Hindlimb muscle (tissue), 1 donor: ENCODE data around the gene CMTM5. TPM values are rescaled to one million over a fixed set of nuclear protein-coding genes. Genes with fewer than 3 reads are reported as not detected.
"Not testable (repeated sequence)": the region's sequence is repeated elsewhere in the genome, so short reads cannot be mapped to it uniquely, and the experiment has no call there.

Source experiments
- DNase-seq: peaks from one replicate; pipeline ENCODE4 v3.0.0-alpha.2; 2013
- polyA plus RNA-seq: library from polyadenylated mRNA; unstranded; fragments of 120-200 nt; gene quantifications from one replicate; pipeline ENCODE4 v1.2.1, GENCODE V29; 2013; ENCODE audit not compliant: insufficient read length

CMTM5 gene
- polyA plus RNA-seq, 1 donor = 1.6 TPM

DNA sequence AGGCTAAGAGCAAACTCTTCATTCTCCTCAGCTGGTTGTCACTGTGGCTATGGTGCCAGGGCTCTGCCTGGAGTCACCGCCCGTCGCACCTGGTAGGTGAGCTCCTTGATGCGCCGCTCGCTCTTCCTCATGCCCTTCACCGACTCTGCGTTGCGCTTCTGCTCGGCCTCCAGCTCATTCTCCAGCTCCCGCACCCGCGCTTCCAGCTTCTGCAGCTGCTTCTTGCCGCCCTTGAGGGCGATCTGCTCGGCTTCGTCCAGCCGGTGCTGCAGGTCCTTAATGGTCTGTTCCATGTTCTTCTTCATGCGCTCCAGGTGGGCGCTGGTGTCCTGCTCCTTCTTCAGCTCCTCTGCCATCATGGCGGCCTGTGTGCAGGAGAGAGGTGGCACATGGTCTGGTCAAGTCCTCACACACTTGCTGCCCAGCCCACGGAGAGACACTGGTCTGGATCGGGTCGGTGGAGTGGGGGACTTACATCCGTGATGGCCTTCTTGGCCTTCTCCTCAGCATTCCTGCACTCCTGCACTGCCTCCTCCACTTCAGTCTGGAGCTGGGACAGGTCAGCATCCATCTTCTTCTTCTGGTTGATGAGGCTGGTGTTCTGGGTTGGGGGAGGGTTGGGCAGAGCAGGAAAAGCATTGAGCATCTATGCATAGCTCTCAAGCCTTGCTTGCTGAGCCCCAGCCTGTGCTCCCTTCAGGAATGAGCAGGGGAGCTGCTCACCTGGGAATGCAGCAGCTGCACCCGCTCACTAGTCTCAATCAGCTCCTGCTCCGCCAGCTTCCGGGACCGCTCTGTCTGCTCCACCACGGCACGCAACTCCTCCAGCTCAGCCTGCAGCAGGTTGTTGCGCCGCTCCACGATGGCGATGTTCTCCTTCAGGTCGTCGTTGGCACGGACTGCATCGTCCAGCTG, 38.3 kb downstream of the CMTM5 start:
- DNase-seq = no peak

DNA sequence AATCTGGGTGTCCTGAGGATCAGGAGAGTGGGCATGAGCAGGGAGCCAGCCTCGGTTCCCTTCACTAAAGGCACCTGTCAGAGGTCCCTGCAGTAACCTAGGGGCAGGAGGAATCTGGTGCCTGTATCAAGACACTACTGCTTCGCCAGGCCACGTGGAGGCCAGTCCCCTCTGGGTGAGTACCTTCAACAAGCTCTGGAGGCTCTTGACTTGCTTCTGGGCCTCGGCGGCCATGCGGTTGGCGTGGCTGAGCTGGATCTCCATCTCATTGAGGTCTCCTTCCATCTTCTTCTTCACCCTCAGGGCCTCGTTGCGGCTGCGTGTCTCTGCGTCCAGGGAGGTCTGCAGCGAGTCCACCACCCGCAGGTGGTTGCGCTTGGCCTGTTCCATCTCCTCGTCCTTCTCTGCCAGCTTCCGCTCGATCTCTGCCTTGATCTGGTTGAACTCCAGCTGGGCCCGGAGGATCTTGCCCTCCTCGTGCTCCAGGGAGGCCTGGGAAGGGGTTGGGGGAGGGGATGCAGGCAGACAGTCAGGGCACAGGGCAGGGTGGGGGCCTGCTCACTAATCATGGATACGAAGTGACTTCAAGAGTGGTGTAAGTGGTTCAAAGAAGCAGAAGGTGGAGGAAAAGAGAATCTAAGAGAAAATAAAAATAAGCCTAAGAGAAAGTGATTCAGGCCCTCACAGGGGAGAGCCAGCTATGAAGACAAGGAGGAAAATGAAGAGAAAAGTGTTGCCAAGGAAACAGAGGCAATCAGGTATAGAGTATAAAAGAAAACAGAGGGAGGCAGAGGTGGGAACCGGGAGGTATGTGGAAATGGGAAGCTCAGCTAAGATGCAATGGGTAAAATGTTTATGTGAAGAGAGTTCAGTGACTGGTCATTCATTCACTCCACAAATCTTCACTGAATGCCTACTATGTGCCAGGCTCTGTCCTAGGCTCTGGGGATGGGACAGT, 39.3 kb downstream of the CMTM5 start:
- DNase-seq = no peak

DNA sequence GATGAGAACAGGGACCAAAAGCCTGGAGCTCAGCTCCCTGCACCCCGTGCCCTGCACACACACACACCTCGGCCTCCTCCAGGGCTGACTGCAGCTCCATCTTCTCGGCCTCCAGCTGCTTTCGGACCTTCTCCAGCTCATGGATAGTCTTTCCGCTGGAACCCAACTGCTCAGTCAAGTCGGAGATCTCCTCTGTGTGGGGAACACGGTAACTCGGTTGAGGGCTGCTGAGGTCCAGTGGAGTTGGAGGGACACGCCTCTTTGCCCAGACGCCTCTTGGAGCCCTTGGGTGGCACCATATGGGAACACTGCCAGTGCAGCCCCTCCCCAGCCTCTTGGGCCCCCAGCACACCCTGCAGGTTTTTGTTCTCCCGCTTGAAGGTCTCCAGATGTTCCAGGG, 40.0 kb downstream of the CMTM5 start:
- no peak for DNase-seq

DNA sequence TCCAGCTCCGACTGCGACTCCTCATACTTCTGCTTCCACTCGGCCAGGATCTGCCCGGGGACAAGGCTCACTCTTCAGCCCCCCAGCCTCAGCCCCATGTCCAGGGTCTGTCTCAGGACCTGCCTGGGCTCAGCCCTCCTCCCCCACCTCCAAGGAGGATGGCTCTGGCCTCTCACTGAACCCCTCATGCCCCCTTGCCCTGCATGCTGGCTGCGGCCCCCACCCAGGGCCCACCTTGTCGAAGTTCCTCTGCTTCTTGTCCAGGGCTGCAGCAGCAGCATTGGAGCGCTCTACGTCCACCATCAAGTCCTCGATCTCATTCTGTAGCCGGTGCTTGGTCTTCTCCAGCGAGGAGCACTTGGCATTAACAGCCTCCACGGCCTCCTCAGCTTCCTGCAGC, 40.4 kb downstream of the CMTM5 start:
- not testable (repeated sequence) for DNase-seq

DNA sequence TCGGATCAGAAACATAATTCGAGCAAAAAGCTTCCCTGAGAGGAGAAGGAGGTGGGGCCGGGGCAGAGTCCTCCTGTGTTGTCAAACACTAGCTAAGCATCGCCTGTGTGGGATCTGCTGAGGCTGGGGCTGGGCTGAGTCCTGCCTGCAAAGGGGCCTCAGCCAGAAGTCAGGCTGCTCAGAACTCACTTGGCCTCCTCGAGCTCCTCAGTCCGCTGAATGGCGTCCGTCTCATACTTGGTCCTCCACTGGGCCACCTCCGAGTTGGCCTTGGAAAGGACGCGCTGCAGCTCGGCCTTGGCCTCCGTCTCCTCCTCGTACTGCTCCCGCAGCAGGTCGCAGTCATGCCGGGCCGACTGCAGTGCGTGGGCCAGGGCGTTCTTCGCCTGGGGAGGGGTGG, 41.2 kb downstream of the CMTM5 start:
- no peak for DNase-seq

DNA sequence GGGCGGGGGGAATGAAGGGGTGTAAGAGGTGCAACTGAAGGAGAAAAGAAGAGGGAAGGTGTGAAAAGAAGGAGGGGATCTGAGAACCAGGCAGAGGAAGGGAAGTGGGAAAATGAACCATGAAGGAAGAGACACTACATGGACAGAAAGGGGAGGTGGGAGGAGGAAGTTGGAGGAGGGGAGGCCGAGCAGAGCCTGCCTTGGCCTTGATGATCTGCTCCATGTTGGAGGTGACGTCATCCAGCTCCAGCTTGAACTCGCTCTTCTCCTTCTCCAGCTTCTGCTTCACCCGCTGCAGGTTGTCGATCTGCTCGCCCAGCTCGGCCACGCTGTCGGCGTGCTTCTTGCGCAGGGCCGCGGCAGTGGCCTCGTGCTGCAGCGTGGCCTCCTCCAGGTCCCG, 42.8 kb downstream of the CMTM5 start:
- not testable (repeated sequence) for DNase-seq

DNA sequence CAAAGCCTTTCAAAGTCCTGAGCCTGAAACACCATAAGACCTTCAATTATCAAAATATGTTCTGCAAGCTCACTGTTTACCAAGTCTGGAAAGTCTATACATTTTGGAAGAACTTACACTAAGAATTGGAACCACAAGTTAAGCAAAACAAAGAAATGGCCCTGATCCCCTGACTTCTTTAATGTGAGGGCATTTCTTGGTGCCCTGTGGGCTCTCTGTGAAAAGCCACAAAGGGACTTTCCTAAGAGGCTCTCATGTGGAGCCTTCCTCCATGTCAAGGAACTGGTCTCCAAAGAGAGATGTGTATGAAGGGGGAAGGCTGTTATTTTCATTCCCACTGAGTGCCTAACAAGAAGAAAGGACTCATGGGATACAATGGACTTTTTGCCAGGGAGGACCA, 44.7 kb downstream of the CMTM5 start:
- DNase-seq = no peak

DNA sequence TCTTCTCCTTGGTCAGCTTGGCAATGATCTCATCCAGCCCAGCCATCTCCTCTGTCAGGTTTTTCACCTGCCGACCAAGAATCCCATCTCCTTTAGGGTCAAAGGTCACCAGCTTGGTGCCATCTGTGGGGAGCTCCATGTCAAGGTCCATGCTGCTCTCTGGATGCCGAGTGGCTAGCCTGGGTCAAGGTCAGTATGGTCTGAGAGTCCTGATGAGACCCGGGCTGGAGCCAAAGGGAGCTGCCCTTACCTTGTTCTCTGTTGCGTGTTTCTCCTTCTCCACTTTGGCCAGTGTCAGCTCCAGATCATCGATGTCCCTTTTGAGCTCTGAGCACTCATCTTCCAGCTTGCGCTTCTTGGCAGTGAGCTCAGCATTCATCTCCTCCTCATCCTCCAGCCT, 46.8 kb downstream of the CMTM5 start:
- no peak for DNase-seq

DNA sequence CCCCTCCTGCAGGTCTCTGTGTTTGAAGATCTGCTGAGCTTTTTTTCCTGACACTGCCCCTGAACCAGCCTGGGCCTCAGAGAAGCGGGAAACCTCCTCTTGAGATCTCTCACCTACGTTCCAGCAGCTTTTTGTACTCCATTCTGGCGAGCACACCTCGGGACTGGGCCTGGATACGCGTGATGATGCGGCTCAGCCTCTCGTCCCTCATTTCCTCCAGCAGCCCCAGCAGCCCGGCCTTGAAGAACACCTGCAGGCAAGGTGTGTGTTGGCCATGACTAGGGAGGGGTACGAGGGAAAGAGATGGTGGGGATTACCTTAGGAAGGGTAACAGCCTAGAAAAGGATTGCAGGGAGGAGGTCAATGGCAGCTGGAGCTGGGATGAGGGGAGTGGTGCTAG, 48.3 kb downstream of the CMTM5 start:
- DNase-seq = no peak

DNA sequence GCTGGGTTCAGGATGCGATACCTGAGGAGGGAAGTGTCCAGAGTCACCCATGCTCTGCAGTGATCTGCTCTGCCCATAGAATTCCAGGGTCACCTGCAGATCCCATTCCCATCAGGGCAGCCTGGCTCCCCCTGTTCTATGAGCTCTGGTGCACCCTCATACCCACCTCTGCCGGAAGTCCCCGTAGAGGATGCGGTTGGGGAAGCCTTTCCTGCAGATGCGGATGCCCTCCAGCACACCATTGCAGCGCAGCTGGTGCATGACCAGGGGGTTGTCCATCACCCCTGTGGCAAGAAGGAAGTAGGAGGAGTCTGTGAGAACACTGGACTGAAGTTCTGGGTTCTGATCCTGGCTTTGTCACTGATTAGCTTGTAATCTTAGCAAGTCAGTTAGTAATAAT, 49.0 kb downstream of the CMTM5 start:
- DNase-seq = not testable (repeated sequence)

DNA sequence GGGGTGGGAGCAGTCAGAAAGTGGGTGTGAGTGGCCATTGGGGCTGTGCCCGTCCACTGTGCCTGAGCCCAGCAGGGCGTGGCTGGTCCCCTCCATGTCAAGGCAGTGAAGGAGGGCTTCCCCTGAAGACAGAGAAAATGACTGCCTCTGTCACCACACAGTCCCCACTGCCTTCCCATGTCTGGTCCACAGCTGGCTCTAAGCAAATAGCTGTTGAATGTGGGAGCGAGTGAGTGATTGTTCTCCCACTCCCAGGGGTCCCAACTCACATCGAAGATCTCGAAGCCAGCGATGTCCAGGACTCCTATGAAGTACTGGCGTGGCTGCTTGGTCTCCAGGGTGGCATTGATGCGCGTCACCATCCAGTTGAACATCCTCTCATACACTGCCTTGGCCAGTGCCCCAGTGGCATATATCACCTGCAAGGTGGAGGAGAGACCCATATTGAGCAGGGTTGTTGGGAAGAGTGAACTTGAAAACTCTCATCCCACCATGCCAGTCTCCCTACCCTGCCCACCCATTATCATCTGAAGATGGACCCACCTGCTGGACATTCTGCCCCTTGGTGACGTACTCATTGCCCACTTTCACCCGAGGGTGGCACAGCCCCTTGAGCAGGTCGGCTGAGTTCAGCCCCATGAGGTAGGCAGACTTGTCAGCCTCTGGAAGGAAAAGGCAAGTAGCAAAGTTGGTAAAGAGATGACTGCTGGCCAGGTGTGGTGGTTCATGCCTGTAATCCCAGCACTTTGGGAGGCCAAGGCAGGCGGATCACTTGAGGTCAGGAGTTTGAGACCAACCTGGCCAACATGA, 52.0 kb downstream of the CMTM5 start:
- no peak for DNase-seq

Other genes starting within 250 kb of the CMTM5 start
- 5.6 TPM for gene SLC7A8, start 193.4 kb upstream of the CMTM5 start, polyA plus RNA-seq
- gene RNF212B, start 139.1 kb upstream of the CMTM5 start, polyA plus RNA-seq = 0.62 TPM
- 11.2 TPM for gene HOMEZ, start 90.9 kb upstream of the CMTM5 start, polyA plus RNA-seq
- gene PPP1R3E, start 74.2 kb upstream of the CMTM5 start, polyA plus RNA-seq = 16.8 TPM
- gene BCL2L2, start 70.2 kb upstream of the CMTM5 start, polyA plus RNA-seq = 35.6 TPM
- 112 TPM for gene PABPN1, start 55.6 kb upstream of the CMTM5 start, polyA plus RNA-seq
- 21.2 TPM for gene SLC22A17, start 24.2 kb upstream of the CMTM5 start, polyA plus RNA-seq
- gene EFS, start 11.9 kb upstream of the CMTM5 start, polyA plus RNA-seq = 56.9 TPM
- gene IL25, start 4.2 kb upstream of the CMTM5 start, polyA plus RNA-seq = not detected
- 3.2 TPM for gene MYH6, start 31.2 kb downstream of the CMTM5 start, polyA plus RNA-seq
- gene MYH7, start 58.6 kb downstream of the CMTM5 start, polyA plus RNA-seq = 525 TPM
- gene NGDN, start 92.7 kb downstream of the CMTM5 start, polyA plus RNA-seq = 34.3 TPM
- 3.1 TPM for gene ZFHX2, start 174.7 kb downstream of the CMTM5 start, polyA plus RNA-seq
- 14.4 TPM for gene THTPA, start 179.2 kb downstream of the CMTM5 start, polyA plus RNA-seq
- gene AP1G2, start 190.7 kb downstream of the CMTM5 start, polyA plus RNA-seq = 18.0 TPM
- 0.49 TPM for gene JPH4, start 201.7 kb downstream of the CMTM5 start, polyA plus RNA-seq